H1 (cell line): Measurements from ENCODE around the gene CPLANE2. TPM values are rescaled to one million over a fixed set of nuclear protein-coding genes. Genes with fewer than 3 reads are reported as not detected.

Experiments used
- CTCF ChIA-PET: fragments of 300-600 bp; sonication (Branson Sonifier 250); formaldehyde crosslinking; loops from one replicate; lab custom pipeline; 2021; ENCODE audit not compliant: partially characterized antibody; lab: Charles Lee
- POLR2A ChIA-PET: fragments of 300-600 bp; sonication (Branson Sonifier 250); formaldehyde crosslinking; loops from one replicate; lab custom pipeline; 2021; ENCODE audit warnings: inconsistent platforms; ENCODE audit not compliant: partially characterized antibody; lab: Charles Lee
- DNase-seq, 2 experiments: peaks; one replicate each; pipeline versions ENCODE4 v3.0.0 to v3.0.0-alpha.2; 2010 to 2022; ENCODE audit warnings: low spot score in 2 of 2, low read depth in 1 of 2, mixed read lengths in 1 of 2
- FAIRE-seq: peaks from 2 replicates; lab custom pipeline; 2011; peaks lifted over from hg19 to GRCh38; lab: Jason Lieb, UNC
- H2AFZ ChIP-seq: 2 replicates; pipeline ENCODE4 v1.8.1; 2012; ENCODE audit warnings: low read length, inconsistent platforms
- H2AK5ac ChIP-seq: 2 replicates; pipeline ENCODE4 v1.6.1; 2013; ENCODE audit warnings: low read depth, low read length
- H2BK120ac ChIP-seq: replicated peaks from 2 replicates; pipeline ENCODE3; 2013; ENCODE audit warnings: low read depth, low read length, inconsistent platforms
- H2BK12ac ChIP-seq: 2 replicates; pipeline ENCODE4 v1.6.1; 2013; ENCODE audit warnings: low read depth, low read length
- H2BK15ac ChIP-seq: 2 replicates; pipeline ENCODE4 v1.6.1; 2013; ENCODE audit warnings: low read length
- H2BK20ac ChIP-seq: 2 replicates; pipeline ENCODE4 v1.6.1; 2013; ENCODE audit warnings: low read length
- H2BK5ac ChIP-seq: 2 replicates; pipeline ENCODE4 v1.6.1; 2013; ENCODE audit warnings: low read depth, low read length
- H3K14ac ChIP-seq: 2 replicates; pipeline ENCODE4 v1.6.1; 2013; ENCODE audit warnings: inconsistent platforms; ENCODE audit not compliant: insufficient read length
- H3K18ac ChIP-seq: 2 replicates; pipeline ENCODE4 v1.6.1; 2013; ENCODE audit warnings: low read length; ENCODE audit errors: extremely low read depth
- H3K23ac ChIP-seq: 2 replicates; pipeline ENCODE4 v1.6.1; 2013; ENCODE audit warnings: inconsistent platforms; ENCODE audit not compliant: insufficient read length
- H3K23me2 ChIP-seq: 2 replicates; pipeline ENCODE4 v1.6.1; 2013; ENCODE audit warnings: low read depth, low read length
- H3K27ac ChIP-seq: 2 replicates; pipeline ENCODE4 v1.6.1; 2011; ENCODE audit warnings: low read depth, low read length, inconsistent platforms
- H3K27me3 ChIP-seq, 4 experiments: replicated peaks in 1 of 4; 1 replicate in 1 of 4; 2 replicates in 3 of 4; pipeline versions ENCODE4 v1.6.1 to v1.8.1; 2011 to 2013; ENCODE audit warnings: low read length in 3 of 4, mild to moderate bottlenecking in 3 of 4, inconsistent platforms in 2 of 4, mixed read lengths in 2 of 4, moderate library complexity in 1 of 4; ENCODE audit not compliant: control insufficient read depth in 3 of 4, insufficient read depth in 3 of 4; ENCODE audit errors: extremely low read depth in 1 of 4
- H3K36me3 ChIP-seq, 4 experiments: 2 replicates each; pipeline versions ENCODE4 v1.6.1 to v1.8.1; 2011 to 2013; ENCODE audit warnings: mild to moderate bottlenecking in 4 of 4, low read length in 3 of 4, moderate library complexity in 2 of 4, control low read depth in 1 of 4, inconsistent platforms in 1 of 4; ENCODE audit not compliant: insufficient read depth in 4 of 4, control insufficient read depth in 2 of 4
- H3K4ac ChIP-seq: replicated peaks from 2 replicates; pipeline ENCODE3; 2013; ENCODE audit warnings: low read length, low read depth, mixed read lengths, inconsistent platforms; ENCODE audit not compliant: insufficient read length
- H3K4me1 ChIP-seq, 4 experiments: replicated peaks in 1 of 4; 1 replicate in 1 of 4; 2 replicates in 3 of 4; pipeline versions ENCODE4 v1.6.1 to v1.8.1; 2011 to 2013; ENCODE audit warnings: low read length in 3 of 4, inconsistent platforms in 2 of 4, mixed read lengths in 1 of 4; ENCODE audit not compliant: insufficient read depth in 4 of 4, control insufficient read depth in 3 of 4
- H3K4me2 ChIP-seq, 2 experiments: 2 replicates each; pipeline versions ENCODE4 v1.6.1 to v1.8.1; 2011 to 2013; ENCODE audit warnings: low read depth in 2 of 2, low read length in 2 of 2, control low read depth in 1 of 2, inconsistent platforms in 1 of 2, mild to moderate bottlenecking in 1 of 2; ENCODE audit not compliant: insufficient read depth in 1 of 2
- H3K4me3 ChIP-seq, 4 experiments: fragments of 200-600, 300-600 bp in 1 of 4; sonication (generic), shearing (Covaris generic), sonication (Bioruptor Twin) in 1 of 4; 2 replicates each; pipeline versions ENCODE4 v1.5.1 to v1.8.1; 2011 to 2016; ENCODE audit warnings: low read length in 4 of 4, low read depth in 3 of 4, control low read depth in 2 of 4, inconsistent platforms in 2 of 4, mild to moderate bottlenecking in 2 of 4, mixed read lengths in 1 of 4, moderate library complexity in 1 of 4; ENCODE audit not compliant: insufficient read depth in 2 of 4; ENCODE audit errors: extremely low read depth in 1 of 4
- H3K56ac ChIP-seq: replicated peaks from 2 replicates; pipeline ENCODE3; 2013; ENCODE audit warnings: low read depth, mild to moderate bottlenecking, mixed read lengths, low read length, inconsistent platforms; ENCODE audit not compliant: insufficient read length
- H3K79me1 ChIP-seq: 2 replicates; pipeline ENCODE4 v1.6.1; 2013; ENCODE audit warnings: low read depth, low read length, control low read depth
- H3K79me2 ChIP-seq, 2 experiments: 2 replicates each; pipeline versions ENCODE4 v1.6.1 to v1.8.1; 2012 to 2013; ENCODE audit warnings: low read length in 2 of 2, mild to moderate bottlenecking in 2 of 2, inconsistent platforms in 1 of 2; ENCODE audit not compliant: insufficient read depth in 2 of 2, control insufficient read depth in 1 of 2
- H3K9ac ChIP-seq, 4 experiments: replicated peaks in 1 of 4; 1 replicate in 1 of 4; 2 replicates in 3 of 4; pipeline versions ENCODE4 v1.6.1 to v1.8.1; 2011 to 2013; ENCODE audit warnings: low read depth in 3 of 4, low read length in 3 of 4, control low read depth in 2 of 4, mild to moderate bottlenecking in 2 of 4, moderate library complexity in 2 of 4, inconsistent platforms in 1 of 4; ENCODE audit errors: extremely low read depth in 1 of 4
- H3K9me3 ChIP-seq, 2 experiments: 2 replicates each; pipeline versions ENCODE4 v1.6.1 to v1.8.1; 2012 to 2013; ENCODE audit warnings: mild to moderate bottlenecking in 2 of 2, moderate library complexity in 2 of 2, control low read depth in 1 of 2, inconsistent platforms in 1 of 2, low read depth in 1 of 2, low read length in 1 of 2, mixed read lengths in 1 of 2; ENCODE audit not compliant: insufficient read depth in 2 of 2
- H4K20me1 ChIP-seq, 2 experiments: replicated peaks in 1 of 2; 2 replicates each; pipeline versions ENCODE3 to v1.8.1; 2011 to 2013; ENCODE audit warnings: inconsistent platforms in 2 of 2, low read length in 2 of 2, mild to moderate bottlenecking in 1 of 2; ENCODE audit not compliant: insufficient read depth in 2 of 2, control insufficient read depth in 1 of 2
- H4K5ac ChIP-seq: 2 replicates; pipeline ENCODE4 v1.6.1; 2013; ENCODE audit warnings: low read length, low read depth, mixed read lengths, inconsistent platforms; ENCODE audit not compliant: insufficient read length
- H4K8ac ChIP-seq: 2 replicates; pipeline ENCODE4 v1.8.0; 2013; ENCODE audit warnings: mild to moderate bottlenecking, moderate library complexity, low read length, inconsistent platforms; ENCODE audit not compliant: insufficient read depth; ENCODE audit errors: extremely low read depth
- H4K91ac ChIP-seq: replicated peaks from 2 replicates; pipeline ENCODE3; 2013; ENCODE audit warnings: low read length, mixed read lengths, inconsistent platforms; ENCODE audit not compliant: insufficient read length
- BACH1 ChIP-seq: IDR thresholded peaks from 2 replicates; pipeline ENCODE4 v1.6.1; 2012; ENCODE audit warnings: low read length, improper control_type of control experiment
- POU5F1 ChIP-seq: IDR thresholded peaks from 2 replicates; pipeline ENCODE4 v1.6.1; 2011; ENCODE audit warnings: low read depth, mild to moderate bottlenecking, low read length, moderate library complexity
- YY1 ChIP-seq: IDR thresholded peaks from 2 replicates; pipeline ENCODE4 v1.6.1; 2011; ENCODE audit warnings: low read depth, mild to moderate bottlenecking, low read length
- WGBS, 2 experiments: shearing (Covaris generic) in 1 of 2; methylation state at CpG; one replicate each; pipeline versions ENCODE4 v1.1.6 to v1.1.7; 2013 to 2015; ENCODE audit warnings: low lambda C conversion rate in 2 of 2, mixed read lengths in 2 of 2, inconsistent platforms in 1 of 2, low coverage in 1 of 2, missing lambda C conversion rate in 1 of 2; ENCODE audit not compliant: insufficient replicate concordance in 2 of 2, insufficient coverage in 1 of 2, insufficient read length in 1 of 2; ENCODE audit errors: extremely low coverage in 1 of 2, missing lambda C conversion rate in 1 of 2; 5-methylcytosine and 5-hydroxymethylcytosine counted together
- polyA plus RNA-seq, 7 experiments: library from polyadenylated mRNA; depleted of rRNA in 3 of 7; stranded (reverse) in 5 of 7; unstranded in 2 of 7; fragments of >200 nt in 5 of 7; fragments of 200-250 nt in 2 of 7; gene quantifications; 1 replicate in 5 of 7; 2 replicates in 1 of 7; 4 replicates in 1 of 7; pipeline versions ENCODE4 v1.2.1 to v1.2.3, GENCODE V29; 2011 to 2013; ENCODE audit warnings: missing spikeins in 2 of 7, mixed read lengths in 2 of 7
- total RNA-seq: library from RNA; stranded (reverse); fragmentation: NEBNext Ultra II Directional; extraction: Animal tissue kit (Norgen Biotek cat#: 25700); gene quantifications from 2 replicates; pipeline ENCODE4 v1.2.1, GENCODE V29; 2021

Gene CPLANE2
- total and polyA plus RNA-seq, 2 of the 8 experiments (the other 6 are each of a cell fraction or from before 2014, with no cell fraction given), result 2.3 to 2.5 TPM

DNA sequence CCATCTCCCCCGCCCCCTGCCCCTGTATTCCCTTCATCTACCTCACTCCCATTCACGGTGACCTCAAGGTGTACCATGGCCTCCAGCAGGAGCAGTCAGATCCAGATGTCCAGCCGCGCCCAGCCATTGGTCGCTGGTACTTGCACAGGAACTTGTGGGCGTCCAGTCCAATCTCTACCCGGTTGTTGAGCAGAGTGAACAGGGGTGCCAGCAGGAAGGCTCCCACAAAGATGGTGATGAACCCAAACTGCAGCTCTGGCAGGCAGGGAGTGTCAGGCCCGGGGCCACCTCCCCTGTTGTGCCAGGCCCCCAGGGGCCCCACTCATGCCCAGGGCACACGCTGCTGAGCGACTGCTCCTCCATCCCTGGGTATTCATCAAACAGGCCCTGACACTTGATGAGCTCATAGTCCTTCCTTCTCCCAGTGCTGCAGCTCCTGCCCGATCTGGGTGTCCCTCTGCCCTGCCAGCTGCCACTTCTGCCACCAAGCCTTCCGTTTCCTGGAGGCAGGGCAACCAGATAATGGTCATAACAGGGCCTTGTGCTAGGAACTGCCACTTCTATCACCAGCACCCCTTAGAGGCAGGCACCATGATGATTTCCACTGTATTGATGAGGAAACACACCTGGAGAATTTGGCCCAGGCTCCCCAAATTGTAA is 18.8 kb downstream of the CPLANE2 start:
- H3K18ac ChIP-seq, result no peak overlapping the region
- H4K5ac ChIP-seq, result no peak overlapping the region
- H3K4me3 ChIP-seq, result peak overlapping the region in 3 of 4 experiments; percentile 35 to 62 (median 44); a peak in 4 of 8 replicates
- H3K9ac ChIP-seq, result no peak overlapping the region
- ChIA-PET CTCF (interaction anchor here (1.1 to 2.6 kb wide), 6 partner anchors 10 to 30 kb away, joined by 3 to 13 read pairs (median 6); no protein-coding TSS in a partner anchor), POLR2A (interaction anchor here (1.0 to 4.5 kb wide), 5 partner anchors 9 to 27 kb away, joined by 3 to 26 read pairs (median 3); no protein-coding TSS in a partner anchor)
- peak overlapping the region; percentile 87 to 90; a peak in 3 of 4 replicates for H3K4me2 ChIP-seq
- no peak overlapping the region for H3K23ac ChIP-seq
- H2BK12ac ChIP-seq, result no peak overlapping the region
- H3K27ac ChIP-seq, result no peak overlapping the region
- H4K8ac ChIP-seq, result no peak overlapping the region
- no peak overlapping the region for H3K56ac ChIP-seq
- H3K36me3 ChIP-seq, result no peaks in the 10 kb centered on the region
- peaks cover 21% of the 10 kb centered on the region for H3K23me2 ChIP-seq
- peaks cover 0 to 14% (median 6%) of the 10 kb centered on the region in 4 experiments; a peak in 5 of 7 replicates for H3K27me3 ChIP-seq
- H2BK5ac ChIP-seq, result no peak overlapping the region
- H3K79me1 ChIP-seq, result no peaks in the 10 kb centered on the region
- TF ChIP-seq YY1 (no peak), BACH1 (no peak), POU5F1 (no peak)
- TF ChIP-seq, all 59 proteins: peak for 0
- WGBS, 2 experiments, result 81% methylated on average over 12 of the region's 12 CpGs; no CpG with 5 or more reads in 1 of the 2 experiments
- Histone ChIP-seq H2BK120ac (no peak overlapping the region), H3K4ac (no peak overlapping the region), H2AFZ (no peak overlapping the region), H3K4me1 (peaks cover 3 to 18% (median 15%) of the 10 kb centered on the region in 4 experiments), H3K14ac (no peak overlapping the region), H2BK15ac (0 out of 2 replicates have a peak overlapping the region, but pooled peaks have one; percentile 18), H4K91ac (no peak overlapping the region), H2AK5ac (no peak overlapping the region), H3K79me2 (no peaks in the 10 kb centered on the region), H4K20me1 (peaks cover 0 to 6% of the 10 kb centered on the region in 2 experiments), H3K9me3 (no peaks in the 10 kb centered on the region), H2BK20ac (no peak overlapping the region)
- DNase-seq (no peak), FAIRE-seq (no peak)
